Measurements from ENCODE around the gene FAM170A. TPM values are rescaled to one million over a fixed set of nuclear protein-coding genes. Genes with fewer than 3 reads are reported as not detected.

FAM170A gene
- polyA plus RNA-seq, 1 donor (not counting 4 experiments of a cell fraction or from before 2014, with no cell fraction given) = not detected

- Histone ChIP-seq H3K9me3 (ENCODE audit: control insufficient read depth, low read depth, low read length) (peaks cover 2% of the 10 kb centered on the region), H3K79me2 (ENCODE audit: control insufficient read depth, insufficient read depth, low read length) (no peaks in the 10 kb centered on the region)
- no peak for FAIRE-seq
Observed at GRCh38 chr5:119681734-119682133, 52.4 kb downstream of the FAM170A start.

GRCh38 chr5:119682372-119682771, 53.0 kb downstream of the FAM170A start:
- H3K9me3 ChIP-seq (ENCODE audit: control insufficient read depth, low read depth, low read length) = peaks cover 2% of the 10 kb centered on the region
- no peaks in the 10 kb centered on the region for H3K9me1 ChIP-seq (ENCODE audit: control insufficient read depth, extremely low read depth, insufficient read depth, low read length)
- no peak overlapping the region for H3K27ac ChIP-seq (ENCODE audit: control insufficient read depth, insufficient read depth, low read length)
- H3K79me2 ChIP-seq (ENCODE audit: control insufficient read depth, insufficient read depth, low read length) = no peaks in the 10 kb centered on the region
- FAIRE-seq (no peak), DNase-seq (ENCODE audit: low read depth, low spot score) (no peak)
- dilution Hi-C loops (cut with MboI; ENCODE audit: extremely low pct_ligation_motif_present, low sequenced_read_pairs) = no loop called here
- TF ChIP-seq EZH2 (IDR thresholded peaks at IDR 0.05; ENCODE audit: low read length) (no peak), CTCF (optimal IDR thresholded peaks at IDR 0.05 in 1 of 3, IDR thresholded peaks at IDR 0.05 in 1 of 3, conservative IDR thresholded peaks at IDR 0.05 in 1 of 3; ENCODE audit: extremely low read depth in 1 of 3, insufficient read depth in 2 of 3, low read length in 3 of 3) (no peak)
- no peak overlapping the region for H3K9ac ChIP-seq (ENCODE audit: control insufficient read depth, extremely low read depth, insufficient read depth, low read length)
- no peak overlapping the region for H3K4me3 ChIP-seq (ENCODE audit: control insufficient read depth in 2 of 3, extremely low read depth in 1 of 3, insufficient read depth in 2 of 3, low read depth in 1 of 3, low read length in 3 of 3)
- no peaks in the 10 kb centered on the region for H3K27me3 ChIP-seq (ENCODE audit: control insufficient read depth, extremely low read depth, insufficient read depth, low read length)
- H4K20me1 ChIP-seq (ENCODE audit: control insufficient read depth, extremely low read depth, insufficient read depth, low read length) = no peaks in the 10 kb centered on the region
- H2AFZ ChIP-seq (ENCODE audit: control insufficient read depth, low read length) = no peak overlapping the region
- H3K4me2 ChIP-seq (ENCODE audit: control insufficient read depth, extremely low read depth, insufficient read depth, low read depth, low read length) = no peak overlapping the region
- H3K4me1 ChIP-seq (ENCODE audit: control insufficient read depth, extremely low read depth, insufficient read depth, low read length) = no peaks in the 10 kb centered on the region
- no peaks in the 10 kb centered on the region for H3K36me3 ChIP-seq (ENCODE audit: control insufficient read depth in 2 of 2, extremely low read depth in 1 of 2, insufficient read depth in 2 of 2, low read length in 2 of 2)

More at GRCh38 chr5:119681734-119682133, 52.4 kb downstream of the FAM170A start:
- dilution Hi-C loops (cut with MboI; ENCODE audit: extremely low pct_ligation_motif_present, low sequenced_read_pairs) = no loop called here
- H3K9me1 ChIP-seq (ENCODE audit: control insufficient read depth, extremely low read depth, insufficient read depth, low read length) = no peaks in the 10 kb centered on the region
- DNase-seq (ENCODE audit: low read depth, low spot score) = no peak
- H3K4me2 ChIP-seq (ENCODE audit: control insufficient read depth, extremely low read depth, insufficient read depth, low read depth, low read length) = no peak overlapping the region
- no peaks in the 10 kb centered on the region for H3K4me1 ChIP-seq (ENCODE audit: control insufficient read depth, extremely low read depth, insufficient read depth, low read length)
- no peak overlapping the region for H3K9ac ChIP-seq (ENCODE audit: control insufficient read depth, extremely low read depth, insufficient read depth, low read length)
- no peaks in the 10 kb centered on the region for H3K36me3 ChIP-seq (ENCODE audit: control insufficient read depth in 2 of 2, extremely low read depth in 1 of 2, insufficient read depth in 2 of 2, low read length in 2 of 2)
- TF ChIP-seq EZH2 (IDR thresholded peaks at IDR 0.05; ENCODE audit: low read length) (no peak), CTCF (optimal IDR thresholded peaks at IDR 0.05 in 1 of 3, IDR thresholded peaks at IDR 0.05 in 1 of 3, conservative IDR thresholded peaks at IDR 0.05 in 1 of 3; ENCODE audit: extremely low read depth in 1 of 3, insufficient read depth in 2 of 3, low read length in 3 of 3) (no peak)
- no peaks in the 10 kb centered on the region for H4K20me1 ChIP-seq (ENCODE audit: control insufficient read depth, extremely low read depth, insufficient read depth, low read length)
- no peak overlapping the region for H2AFZ ChIP-seq (ENCODE audit: control insufficient read depth, low read length)
- H3K4me3 ChIP-seq (ENCODE audit: control insufficient read depth in 2 of 3, extremely low read depth in 1 of 3, insufficient read depth in 2 of 3, low read depth in 1 of 3, low read length in 3 of 3) = no peak overlapping the region
- H3K27me3 ChIP-seq (ENCODE audit: control insufficient read depth, extremely low read depth, insufficient read depth, low read length) = no peaks in the 10 kb centered on the region
- H3K27ac ChIP-seq (ENCODE audit: control insufficient read depth, insufficient read depth, low read length) = no peak overlapping the region

Other genes with a start within 250 kb of the FAM170A start
- gene HSD17B4, start 177.1 kb upstream of the FAM170A start, polyA plus RNA-seq = 121 to 154 TPM (median 149 TPM) in 3 replicates

All from keratinocyte (primary cell).